ENCODE measurements around the gene FAM187B.

Gene FAM187B

GRCh38 chr19:35216016-35216832 lies 12.3 kb downstream of the FAM187B start:
- TF ChIP-seq POLR2A (IDR thresholded peaks at IDR 0.05; ENCODE audit: extremely low read depth, insufficient read length) (no peak), MAX (IDR thresholded peaks at IDR 0.05; ENCODE audit: low read depth, low read length) (no peak), MYC (IDR thresholded peaks at IDR 0.05; ENCODE audit: low read depth, low read length) (no peak), CTCF (IDR thresholded peaks at IDR 0.05; ENCODE audit: low read depth, low read length) (no peak)
- no peak overlapping the region for H3K4me3 ChIP-seq (ENCODE audit: low read depth, low read length)
- no peak for DNase-seq (ENCODE audit: low read depth)

GRCh38 chr19:35214766-35215422 lies 13.6 kb downstream of the FAM187B start:
- DNase-seq (ENCODE audit: low read depth), result no peak
- TF ChIP-seq MYC (IDR thresholded peaks at IDR 0.05; ENCODE audit: low read depth, low read length) (no peak), MAX (IDR thresholded peaks at IDR 0.05; ENCODE audit: low read depth, low read length) (no peak), POLR2A (IDR thresholded peaks at IDR 0.05; ENCODE audit: extremely low read depth, insufficient read length) (no peak), CTCF (IDR thresholded peaks at IDR 0.05; ENCODE audit: low read depth, low read length) (no peak)
- H3K4me3 ChIP-seq (ENCODE audit: low read depth, low read length), result no peak overlapping the region

GRCh38 chr19:35213663-35214632 lies 14.6 kb downstream of the FAM187B start:
- peak; percentile 71 for DNase-seq (ENCODE audit: low read depth)
- no peak for TF ChIP-seq CTCF (IDR thresholded peaks at IDR 0.05; ENCODE audit: low read depth, low read length)
- peak; percentile 66 for TF ChIP-seq MAX (IDR thresholded peaks at IDR 0.05; ENCODE audit: low read depth, low read length)
- H3K4me3 ChIP-seq (ENCODE audit: low read depth, low read length), result no peak overlapping the region

- DNase-seq (ENCODE audit: low read depth), result no peak
- H3K4me3 ChIP-seq (ENCODE audit: low read depth, low read length), result no peak overlapping the region
- TF ChIP-seq CTCF (IDR thresholded peaks at IDR 0.05; ENCODE audit: low read depth, low read length), result no peak
- no peak for TF ChIP-seq POLR2A (IDR thresholded peaks at IDR 0.05; ENCODE audit: extremely low read depth, insufficient read length)
- no peak for TF ChIP-seq MAX (IDR thresholded peaks at IDR 0.05; ENCODE audit: low read depth, low read length)
- no peak for TF ChIP-seq MYC (IDR thresholded peaks at IDR 0.05; ENCODE audit: low read depth, low read length)
Observed at GRCh38 chr19:35212241-35212640, 16.3 kb downstream of the FAM187B start.

GRCh38 chr19:35211545-35212230 lies 16.9 kb downstream of the FAM187B start:
- H3K4me3 ChIP-seq (ENCODE audit: low read depth, low read length), result no peak overlapping the region
- TF ChIP-seq POLR2A (IDR thresholded peaks at IDR 0.05; ENCODE audit: extremely low read depth, insufficient read length) (no peak), MAX (IDR thresholded peaks at IDR 0.05; ENCODE audit: low read depth, low read length) (no peak), MYC (IDR thresholded peaks at IDR 0.05; ENCODE audit: low read depth, low read length) (no peak), CTCF (IDR thresholded peaks at IDR 0.05; ENCODE audit: low read depth, low read length) (no peak)

More at GRCh38 chr19:35211545-35212230, 16.9 kb downstream of the FAM187B start:
- DNase-seq (ENCODE audit: low read depth), result peak; percentile 40

Data from NB4 (cell line).